Fibroblast of lung (primary cell): ENCODE results near the gene SPCS3. TPM values are rescaled to one million over a fixed set of nuclear protein-coding genes. Genes with fewer than 3 reads are reported as not detected.
A peak's percentile ranks its signal among the peaks of the same experiment; 100 is the strongest.

ENCODE experiments used
- DNase-seq, 2 donors: peaks; one replicate each; pipeline versions ENCODE4 v3.0.0 to v3.0.0-alpha.2; 2010; ENCODE audit warnings: low read depth in 2 of 2
- H2AFZ ChIP-seq: 2 replicates; pipeline ENCODE4 v1.5.1; 2012; ENCODE audit warnings: low read length, control low read depth, inconsistent platforms
- H3K27ac ChIP-seq: 2 replicates; pipeline ENCODE4 v1.5.1; 2011; ENCODE audit warnings: low read length, control low read depth; ENCODE audit not compliant: insufficient read depth
- H3K27me3 ChIP-seq: 2 replicates; pipeline ENCODE4 v1.5.1; 2011; ENCODE audit warnings: mild to moderate bottlenecking, low read length; ENCODE audit not compliant: control insufficient read depth, insufficient read depth
- H3K36me3 ChIP-seq: 2 replicates; pipeline ENCODE4 v1.5.1; 2011; ENCODE audit warnings: low read length; ENCODE audit not compliant: control insufficient read depth, insufficient read depth
- H3K4me1 ChIP-seq: 2 replicates; pipeline ENCODE4 v1.5.1; 2011; ENCODE audit warnings: low read length; ENCODE audit not compliant: control insufficient read depth, insufficient read depth; ENCODE audit errors: extremely low read depth
- H3K4me2 ChIP-seq: 2 replicates; pipeline ENCODE4 v1.5.1; 2011; ENCODE audit warnings: low read length, control low read depth; ENCODE audit not compliant: insufficient read depth; ENCODE audit errors: extremely low read depth
- H3K4me3 ChIP-seq, 4 experiments: fragments of 200-600 bp in 1 of 4; sonication (generic) in 1 of 4; replicated peaks in 1 of 4; 2 replicates each; pipeline ENCODE4 v1.5.1; 2011 to 2016; ENCODE audit warnings: low read length in 4 of 4, low read depth in 3 of 4, mild to moderate bottlenecking in 3 of 4, control low read depth in 2 of 4, inconsistent platforms in 1 of 4, mixed read lengths in 1 of 4; ENCODE audit not compliant: insufficient read depth in 1 of 4; ENCODE audit errors: control extremely low read depth in 1 of 4
- H3K79me2 ChIP-seq: 2 replicates; pipeline ENCODE4 v1.5.1; 2012; ENCODE audit warnings: mild to moderate bottlenecking, low read length, inconsistent platforms; ENCODE audit not compliant: control insufficient read depth, insufficient read depth
- H3K9ac ChIP-seq: 2 replicates; pipeline ENCODE4 v1.5.1; 2011; ENCODE audit warnings: mild to moderate bottlenecking, low read length, control low read depth; ENCODE audit not compliant: insufficient read depth
- H3K9me3 ChIP-seq: 2 replicates; pipeline ENCODE4 v1.5.1; 2012; ENCODE audit warnings: low read depth, low read length; ENCODE audit not compliant: control insufficient read depth, insufficient read depth
- H4K20me1 ChIP-seq: 2 replicates; pipeline ENCODE4 v1.5.1; 2011; ENCODE audit warnings: low read length; ENCODE audit not compliant: control insufficient read depth, insufficient read depth; ENCODE audit errors: extremely low read depth
- CTCF ChIP-seq, 2 donors: IDR thresholded peaks in 1 of 2; conservative IDR thresholded peaks in 1 of 2; 1 replicate in 1 of 2; 2 replicates in 1 of 2; pipeline ENCODE4 v1.5.1; 2011 to 2012; ENCODE audit warnings: low read length in 2 of 2, control low read depth in 1 of 2, inconsistent platforms in 1 of 2, low read depth in 1 of 2, mild to moderate bottlenecking in 1 of 2
- EZH2 ChIP-seq: IDR thresholded peaks from 2 replicates; pipeline ENCODE4 v1.5.1; 2012; ENCODE audit warnings: low read length, control low read depth, mild to moderate bottlenecking; ENCODE audit errors: missing control alignments
- polyA plus RNA-seq, 2 donors: library from polyadenylated mRNA; depleted of rRNA in 1 of 2; stranded (reverse) in 1 of 2; unstranded in 1 of 2; fragments of >200 nt; gene quantifications; 2 replicates each; pipeline ENCODE4 v1.2.1, GENCODE V29; 2011 to 2012; ENCODE audit warnings: missing spikeins in 1 of 2
- total RNA-seq: library from RNA; depleted of rRNA; stranded (reverse); fragments of >200 nt; gene quantifications from 2 replicates; pipeline ENCODE4 v1.2.1, GENCODE V29; 2014

Gene SPCS3
- total and polyA plus RNA-seq, 2 donors (not counting 1 experiment from before 2014, with no cell fraction given), result 72.3 to 84.3 TPM

GRCh38 chr4:176360446-176360845 is 40.7 kb downstream of the SPCS3 start:
- no peaks in the 10 kb centered on the region for H3K9me3 ChIP-seq
- H3K36me3 ChIP-seq, result no peaks in the 10 kb centered on the region
- H3K4me2 ChIP-seq, result peak overlapping the region; percentile 21
- H4K20me1 ChIP-seq, result no peaks in the 10 kb centered on the region
- no peak overlapping the region for H3K4me3 ChIP-seq
- H3K27ac ChIP-seq, result no peak overlapping the region
- H3K9ac ChIP-seq, result no peak overlapping the region
- DNase-seq, result no peak
- H3K4me1 ChIP-seq, result peaks cover 2% of the 10 kb centered on the region
- no peak for TF ChIP-seq EZH2
- TF ChIP-seq CTCF (conservative IDR thresholded peaks at IDR 0.05 in 1 of 2, IDR thresholded peaks at IDR 0.05 in 1 of 2; ENCODE audit: low read depth in 1 of 2, low read length in 2 of 2), result no peak
- H3K27me3 ChIP-seq, result no peaks in the 10 kb centered on the region
- H2AFZ ChIP-seq, result no peak overlapping the region
- no peaks in the 10 kb centered on the region for H3K79me2 ChIP-seq

GRCh38 chr4:176363072-176363471 is 43.3 kb downstream of the SPCS3 start:
- H3K27me3 ChIP-seq, result no peaks in the 10 kb centered on the region
- H3K36me3 ChIP-seq, result no peaks in the 10 kb centered on the region
- H3K4me3 ChIP-seq, result no peak overlapping the region
- H2AFZ ChIP-seq, result no peak overlapping the region
- peaks cover 2% of the 10 kb centered on the region for H3K4me1 ChIP-seq
- H3K9me3 ChIP-seq, result no peaks in the 10 kb centered on the region
- H3K4me2 ChIP-seq, result no peak overlapping the region
- no peak overlapping the region for H3K9ac ChIP-seq
- TF ChIP-seq EZH2, result no peak
- TF ChIP-seq CTCF (conservative IDR thresholded peaks at IDR 0.05 in 1 of 2, IDR thresholded peaks at IDR 0.05 in 1 of 2; ENCODE audit: low read depth in 1 of 2, low read length in 2 of 2), result no peak
- no peaks in the 10 kb centered on the region for H4K20me1 ChIP-seq
- peak in 1 of 2 donors; percentile 27 for DNase-seq
- no peaks in the 10 kb centered on the region for H3K79me2 ChIP-seq
- H3K27ac ChIP-seq, result no peak overlapping the region

GRCh38 chr4:176367771-176368465 is 48.2 kb downstream of the SPCS3 start:
- no peak for DNase-seq
- TF ChIP-seq EZH2, result no peak
- TF ChIP-seq CTCF (conservative IDR thresholded peaks at IDR 0.05 in 1 of 2, IDR thresholded peaks at IDR 0.05 in 1 of 2; ENCODE audit: low read depth in 1 of 2, low read length in 2 of 2), result no peak
- H3K4me1 ChIP-seq, result no peaks in the 10 kb centered on the region

More at GRCh38 chr4:176367771-176368465, 48.2 kb downstream of the SPCS3 start:
- no peaks in the 10 kb centered on the region for H4K20me1 ChIP-seq
- H3K27ac ChIP-seq, result no peak overlapping the region
- no peak overlapping the region for H3K4me2 ChIP-seq
- no peaks in the 10 kb centered on the region for H3K27me3 ChIP-seq
- no peaks in the 10 kb centered on the region for H3K9me3 ChIP-seq
- H3K79me2 ChIP-seq, result no peaks in the 10 kb centered on the region
- no peak overlapping the region for H3K9ac ChIP-seq
- H3K36me3 ChIP-seq, result no peaks in the 10 kb centered on the region
- no peak overlapping the region for H3K4me3 ChIP-seq
- no peak overlapping the region for H2AFZ ChIP-seq
